GM23338 (cell line): ENCODE results near the gene WEE2. TPM values are rescaled to one million over a fixed set of nuclear protein-coding genes. Genes with fewer than 3 reads are reported as not detected.

Experiments
- ATAC-seq: fragments of 200-7000 bp; cut with Tn5 transposase; 3 replicates; pipeline ENCODE4 v1.9.1; 2020
- DNase-seq: peaks from one replicate; pipeline ENCODE4 v3.0.0-alpha.2; 2015; ENCODE audit warnings: low spot score
- H2AFZ ChIP-seq: fragments of 200-600 bp; sonication (generic); 2 replicates; pipeline ENCODE4 v1.8.0; 2016; ENCODE audit warnings: antibody characterized with exemption, mild to moderate bottlenecking, moderate library complexity
- H3F3A ChIP-seq: fragments of 200-600 bp; sonication (generic); replicated peaks from 2 replicates; pipeline ENCODE4 v1.8.0; 2017; ENCODE audit warnings: antibody characterized with exemption, mixed run types, low read depth
- H3K27ac ChIP-seq: fragments of 200-600 bp; sonication (generic); 2 replicates; pipeline ENCODE4 v1.6.1; 2016; ENCODE audit warnings: low read depth
- H3K27me3 ChIP-seq: fragments of 200-600 bp; sonication (generic); 2 replicates; pipeline ENCODE4 v1.8.0; 2016; ENCODE audit warnings: mild to moderate bottlenecking, mixed run types, moderate library complexity; ENCODE audit not compliant: insufficient read depth
- H3K36me3 ChIP-seq: fragments of 200-600 bp; sonication (generic); 2 replicates; pipeline ENCODE4 v1.8.0; 2016; ENCODE audit warnings: mild to moderate bottlenecking; ENCODE audit not compliant: insufficient read depth
- H3K4me1 ChIP-seq: fragments of 200-600 bp; sonication (generic); 2 replicates; pipeline ENCODE4 v1.8.0; 2016; ENCODE audit warnings: mild to moderate bottlenecking, moderate library complexity; ENCODE audit not compliant: insufficient read depth
- H3K4me2 ChIP-seq: fragments of 200-600 bp; sonication (generic); 2 replicates; pipeline ENCODE4 v1.7.1; 2017; ENCODE audit warnings: mixed run types
- H3K4me3 ChIP-seq: fragments of 200-600 bp; sonication (generic); 2 replicates; pipeline ENCODE4 v1.6.1; 2016; ENCODE audit warnings: mixed run types
- H3K79me2 ChIP-seq: fragments of 200-600 bp; sonication (generic); replicated peaks from 2 replicates; pipeline ENCODE4 v1.8.0; 2017; ENCODE audit warnings: mild to moderate bottlenecking; ENCODE audit not compliant: insufficient read depth
- H3K9me2 ChIP-seq: fragments of 200-600 bp; sonication (generic); 2 replicates; pipeline ENCODE4 v1.8.0; 2017; ENCODE audit not compliant: insufficient read depth
- H4K20me1 ChIP-seq: fragments of 200-600 bp; sonication (generic); replicated peaks from 2 replicates; pipeline ENCODE4 v1.8.0; 2017; ENCODE audit warnings: mild to moderate bottlenecking; ENCODE audit not compliant: insufficient read depth
- H3K27ac Mint-ChIP-seq: 2 replicates; pipeline ENCODE4 v1.8.0; 2020; ENCODE audit warnings: inconsistent platforms, mild to moderate bottlenecking, moderate library complexity, mixed read lengths
- H3K27me3 Mint-ChIP-seq: 3 replicates; pipeline ENCODE4 v1.8.0; 2022; ENCODE audit warnings: low read depth, mild to moderate bottlenecking, moderate library complexity, mixed read lengths, inconsistent platforms; ENCODE audit not compliant: insufficient read depth, poor library complexity
- H3K36me3 Mint-ChIP-seq: 3 replicates; pipeline ENCODE4 v1.8.0; 2021; ENCODE audit warnings: low read depth, mild to moderate bottlenecking, inconsistent platforms, moderate library complexity, mixed read lengths
- H3K4me1 Mint-ChIP-seq: 3 replicates; pipeline ENCODE4 v1.8.0; 2020; ENCODE audit warnings: mild to moderate bottlenecking, inconsistent platforms, mixed read lengths
- H3K4me3 Mint-ChIP-seq: 3 replicates; pipeline ENCODE4 v1.8.0; 2021; ENCODE audit warnings: moderate library complexity, mild to moderate bottlenecking, inconsistent platforms, mixed read lengths
- H3K9me3 Mint-ChIP-seq: 3 replicates; pipeline ENCODE4 v1.8.0; 2020; ENCODE audit warnings: moderate library complexity, mild to moderate bottlenecking, inconsistent platforms, mixed read lengths
- CREB1 ChIP-seq: fragments of 250-450 bp; sonication (Bioruptor Pico); IDR thresholded peaks from 2 replicates; pipeline ENCODE4 v1.5.0; 2020; ENCODE audit warnings: low read depth, mild to moderate bottlenecking, moderate library complexity
- EZH2 ChIP-seq: fragments of 200-600 bp; sonication (generic); IDR thresholded peaks from one replicate; pipeline ENCODE4 v1.8.0; 2017; ENCODE audit warnings: antibody characterized with exemption, mild to moderate bottlenecking, low read depth; ENCODE audit not compliant: unreplicated experiment
- EZH2phosphoT487 ChIP-seq: fragments of 200-600 bp; sonication (generic); IDR thresholded peaks from one replicate; pipeline ENCODE4 v1.8.1; 2018; ENCODE audit warnings: antibody characterized with exemption; ENCODE audit not compliant: unreplicated experiment
- JUNB ChIP-seq: IDR thresholded peaks from one replicate; pipeline ENCODE4 v1.6.1; 2016; ENCODE audit warnings: antibody characterized with exemption; ENCODE audit not compliant: unreplicated experiment
- NANOG ChIP-seq: IDR thresholded peaks from 2 replicates; pipeline ENCODE4 v1.6.1; 2016; ENCODE audit warnings: antibody characterized with exemption, borderline replicate concordance
- POLR2AphosphoS5 ChIP-seq: IDR thresholded peaks from 2 replicates; pipeline ENCODE4 v1.6.1; 2016; ENCODE audit warnings: antibody characterized with exemption, low read depth
- STAT1 ChIP-seq: IDR thresholded peaks from one replicate; pipeline ENCODE4 v1.6.1; 2016; ENCODE audit warnings: antibody characterized with exemption; ENCODE audit not compliant: unreplicated experiment
- ZNF331 ChIP-seq: fragments of 250-450 bp; sonication (Bioruptor Pico); IDR thresholded peaks from 2 replicates; pipeline ENCODE4 v1.5.0; 2020; ENCODE audit warnings: low read depth, mild to moderate bottlenecking, moderate library complexity
- polyA plus RNA-seq: library from polyadenylated mRNA; unstranded; fragments of >200 nt; fragmentation: Nextera tagmentation; extraction: Ambion mirVana; gene quantifications from 2 replicates; pipeline ENCODE4 v1.2.1, GENCODE V29; 2016
- total RNA-seq: library from RNA; depleted of rRNA; stranded (reverse); fragments of >200 nt; shearing (Covaris generic); gene quantifications from 2 replicates; pipeline ENCODE4 v1.2.3, GENCODE V29; 2014
- TF ChIP-seq, protein P1 (sequence below): IDR thresholded peaks from one replicate; pipeline ENCODE4 v1.6.1; 2018; ENCODE audit warnings: antibody characterized with exemption; ENCODE audit not compliant: unreplicated experiment
- TF ChIP-seq, protein P2 (sequence below): fragments of 250-450 bp; sonication (Bioruptor Pico); IDR thresholded peaks from 2 replicates; pipeline ENCODE4 v1.5.0; 2020; ENCODE audit warnings: mild to moderate bottlenecking, moderate library complexity
- TF ChIP-seq, protein P3 (sequence below), 2 experiments: fragments of 200-600 bp in 1 of 2; sonication (generic) in 1 of 2; conservative IDR thresholded peaks; 2 replicates each; pipeline versions ENCODE4 v1.5.1 to v1.6.1; 2016 to 2017; ENCODE audit warnings: antibody characterized with exemption in 2 of 2, low read depth in 2 of 2, mild to moderate bottlenecking in 2 of 2, moderate library complexity in 1 of 2

Gene WEE2
- total and polyA plus RNA-seq, 2 experiments from 2014 or later, result not detected

DNA sequence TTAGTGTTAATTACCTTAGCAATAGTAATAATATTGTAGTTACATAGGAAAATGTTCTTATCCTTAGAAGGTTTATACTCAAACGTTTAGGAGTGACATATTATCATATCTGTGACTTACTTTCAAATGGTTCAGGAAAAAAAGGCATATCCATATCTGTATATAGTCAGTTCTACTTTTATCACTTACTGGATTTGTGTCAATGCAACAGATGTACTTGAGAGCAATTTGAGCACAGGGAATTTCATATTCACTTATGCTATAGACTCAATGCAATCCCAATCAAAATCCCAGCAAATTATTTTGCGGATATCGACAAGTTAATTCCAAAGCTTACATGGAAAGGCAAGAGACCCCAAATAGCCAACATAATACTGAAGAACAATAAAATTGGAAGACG, 16.2 kb upstream of the WEE2 start:
- H4K20me1 ChIP-seq, result peaks cover 11% of the 10 kb centered on the region; the same call in 1 of the 2 replicates
- H3K9me2 ChIP-seq, result no peaks in the 10 kb centered on the region
- DNase-seq, result no peak
- Mint-ChIP-seq H3K36me3 (no peaks in the 10 kb centered on the region), H3K27ac (no peak overlapping the region), H3K4me1 (peaks cover 53% of the 10 kb centered on the region), H3K4me3 (no peak overlapping the region), H3K9me3 (no peaks in the 10 kb centered on the region), H3K27me3 (no peaks in the 10 kb centered on the region)
- H3K4me3 ChIP-seq, result no peak overlapping the region
- ATAC-seq, result no peak
- H3K27ac ChIP-seq, result no peak overlapping the region
- H3K36me3 ChIP-seq, result no peaks in the 10 kb centered on the region
- H3K79me2 ChIP-seq, result peaks cover 77% of the 10 kb centered on the region
- H3K4me1 ChIP-seq, result peaks cover 36% of the 10 kb centered on the region
- no peaks in the 10 kb centered on the region for H3F3A ChIP-seq
- TF ChIP-seq, protein P1, sequence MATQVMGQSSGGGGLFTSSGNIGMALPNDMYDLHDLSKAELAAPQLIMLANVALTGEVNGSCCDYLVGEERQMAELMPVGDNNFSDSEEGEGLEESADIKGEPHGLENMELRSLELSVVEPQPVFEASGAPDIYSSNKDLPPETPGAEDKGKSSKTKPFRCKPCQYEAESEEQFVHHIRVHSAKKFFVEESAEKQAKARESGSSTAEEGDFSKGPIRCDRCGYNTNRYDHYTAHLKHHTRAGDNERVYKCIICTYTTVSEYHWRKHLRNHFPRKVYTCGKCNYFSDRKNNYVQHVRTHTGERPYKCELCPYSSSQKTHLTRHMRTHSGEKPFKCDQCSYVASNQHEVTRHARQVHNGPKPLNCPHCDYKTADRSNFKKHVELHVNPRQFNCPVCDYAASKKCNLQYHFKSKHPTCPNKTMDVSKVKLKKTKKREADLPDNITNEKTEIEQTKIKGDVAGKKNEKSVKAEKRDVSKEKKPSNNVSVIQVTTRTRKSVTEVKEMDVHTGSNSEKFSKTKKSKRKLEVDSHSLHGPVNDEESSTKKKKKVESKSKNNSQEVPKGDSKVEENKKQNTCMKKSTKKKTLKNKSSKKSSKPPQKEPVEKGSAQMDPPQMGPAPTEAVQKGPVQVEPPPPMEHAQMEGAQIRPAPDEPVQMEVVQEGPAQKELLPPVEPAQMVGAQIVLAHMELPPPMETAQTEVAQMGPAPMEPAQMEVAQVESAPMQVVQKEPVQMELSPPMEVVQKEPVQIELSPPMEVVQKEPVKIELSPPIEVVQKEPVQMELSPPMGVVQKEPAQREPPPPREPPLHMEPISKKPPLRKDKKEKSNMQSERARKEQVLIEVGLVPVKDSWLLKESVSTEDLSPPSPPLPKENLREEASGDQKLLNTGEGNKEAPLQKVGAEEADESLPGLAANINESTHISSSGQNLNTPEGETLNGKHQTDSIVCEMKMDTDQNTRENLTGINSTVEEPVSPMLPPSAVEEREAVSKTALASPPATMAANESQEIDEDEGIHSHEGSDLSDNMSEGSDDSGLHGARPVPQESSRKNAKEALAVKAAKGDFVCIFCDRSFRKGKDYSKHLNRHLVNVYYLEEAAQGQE, result no peak
- no peak overlapping the region for H2AFZ ChIP-seq
- 0 out of 2 replicates have a peak overlapping the region, but pooled peaks have one; percentile 11 for H3K4me2 ChIP-seq
- no peaks in the 10 kb centered on the region for H3K27me3 ChIP-seq

DNA sequence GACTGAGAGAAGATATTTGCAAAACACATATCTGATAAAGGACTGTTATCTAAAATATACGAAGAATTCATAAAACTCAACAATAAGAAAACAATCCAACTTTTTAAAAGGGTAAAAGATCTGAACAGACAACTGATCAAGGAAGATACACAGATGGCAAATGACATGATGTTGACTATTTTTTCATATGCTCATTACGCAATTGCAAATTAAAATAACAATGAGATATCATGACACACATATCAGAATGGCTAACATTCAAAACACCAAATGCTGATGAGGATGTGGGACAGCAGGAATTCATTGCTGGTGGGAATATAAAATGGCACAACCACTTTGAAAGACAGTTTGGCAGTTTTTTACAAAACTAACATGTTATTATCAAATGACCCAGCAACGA, 15.1 kb upstream of the WEE2 start:
- Mint-ChIP-seq H3K4me3 (no peak overlapping the region), H3K27ac (no peak overlapping the region), H3K27me3 (no peaks in the 10 kb centered on the region), H3K4me1 (peaks cover 60% of the 10 kb centered on the region), H3K36me3 (no peaks in the 10 kb centered on the region), H3K9me3 (no peaks in the 10 kb centered on the region)
- Histone ChIP-seq H3K4me3 (no peak overlapping the region), H2AFZ (no peak overlapping the region), H3K4me1 (peaks cover 47% of the 10 kb centered on the region), H3K36me3 (no peaks in the 10 kb centered on the region), H3K27ac (no peak overlapping the region), H3K27me3 (no peaks in the 10 kb centered on the region), H3K79me2 (peaks cover 88% of the 10 kb centered on the region), H4K20me1 (0 out of 2 replicates have a peak, but pooled peaks cover 11% of the 10 kb centered on the region), H3K9me2 (no peaks in the 10 kb centered on the region), H3K4me2 (no peak overlapping the region), H3F3A (no peaks in the 10 kb centered on the region)
- ATAC-seq (no peak), DNase-seq (no peak)
- TF ChIP-seq, protein P2, sequence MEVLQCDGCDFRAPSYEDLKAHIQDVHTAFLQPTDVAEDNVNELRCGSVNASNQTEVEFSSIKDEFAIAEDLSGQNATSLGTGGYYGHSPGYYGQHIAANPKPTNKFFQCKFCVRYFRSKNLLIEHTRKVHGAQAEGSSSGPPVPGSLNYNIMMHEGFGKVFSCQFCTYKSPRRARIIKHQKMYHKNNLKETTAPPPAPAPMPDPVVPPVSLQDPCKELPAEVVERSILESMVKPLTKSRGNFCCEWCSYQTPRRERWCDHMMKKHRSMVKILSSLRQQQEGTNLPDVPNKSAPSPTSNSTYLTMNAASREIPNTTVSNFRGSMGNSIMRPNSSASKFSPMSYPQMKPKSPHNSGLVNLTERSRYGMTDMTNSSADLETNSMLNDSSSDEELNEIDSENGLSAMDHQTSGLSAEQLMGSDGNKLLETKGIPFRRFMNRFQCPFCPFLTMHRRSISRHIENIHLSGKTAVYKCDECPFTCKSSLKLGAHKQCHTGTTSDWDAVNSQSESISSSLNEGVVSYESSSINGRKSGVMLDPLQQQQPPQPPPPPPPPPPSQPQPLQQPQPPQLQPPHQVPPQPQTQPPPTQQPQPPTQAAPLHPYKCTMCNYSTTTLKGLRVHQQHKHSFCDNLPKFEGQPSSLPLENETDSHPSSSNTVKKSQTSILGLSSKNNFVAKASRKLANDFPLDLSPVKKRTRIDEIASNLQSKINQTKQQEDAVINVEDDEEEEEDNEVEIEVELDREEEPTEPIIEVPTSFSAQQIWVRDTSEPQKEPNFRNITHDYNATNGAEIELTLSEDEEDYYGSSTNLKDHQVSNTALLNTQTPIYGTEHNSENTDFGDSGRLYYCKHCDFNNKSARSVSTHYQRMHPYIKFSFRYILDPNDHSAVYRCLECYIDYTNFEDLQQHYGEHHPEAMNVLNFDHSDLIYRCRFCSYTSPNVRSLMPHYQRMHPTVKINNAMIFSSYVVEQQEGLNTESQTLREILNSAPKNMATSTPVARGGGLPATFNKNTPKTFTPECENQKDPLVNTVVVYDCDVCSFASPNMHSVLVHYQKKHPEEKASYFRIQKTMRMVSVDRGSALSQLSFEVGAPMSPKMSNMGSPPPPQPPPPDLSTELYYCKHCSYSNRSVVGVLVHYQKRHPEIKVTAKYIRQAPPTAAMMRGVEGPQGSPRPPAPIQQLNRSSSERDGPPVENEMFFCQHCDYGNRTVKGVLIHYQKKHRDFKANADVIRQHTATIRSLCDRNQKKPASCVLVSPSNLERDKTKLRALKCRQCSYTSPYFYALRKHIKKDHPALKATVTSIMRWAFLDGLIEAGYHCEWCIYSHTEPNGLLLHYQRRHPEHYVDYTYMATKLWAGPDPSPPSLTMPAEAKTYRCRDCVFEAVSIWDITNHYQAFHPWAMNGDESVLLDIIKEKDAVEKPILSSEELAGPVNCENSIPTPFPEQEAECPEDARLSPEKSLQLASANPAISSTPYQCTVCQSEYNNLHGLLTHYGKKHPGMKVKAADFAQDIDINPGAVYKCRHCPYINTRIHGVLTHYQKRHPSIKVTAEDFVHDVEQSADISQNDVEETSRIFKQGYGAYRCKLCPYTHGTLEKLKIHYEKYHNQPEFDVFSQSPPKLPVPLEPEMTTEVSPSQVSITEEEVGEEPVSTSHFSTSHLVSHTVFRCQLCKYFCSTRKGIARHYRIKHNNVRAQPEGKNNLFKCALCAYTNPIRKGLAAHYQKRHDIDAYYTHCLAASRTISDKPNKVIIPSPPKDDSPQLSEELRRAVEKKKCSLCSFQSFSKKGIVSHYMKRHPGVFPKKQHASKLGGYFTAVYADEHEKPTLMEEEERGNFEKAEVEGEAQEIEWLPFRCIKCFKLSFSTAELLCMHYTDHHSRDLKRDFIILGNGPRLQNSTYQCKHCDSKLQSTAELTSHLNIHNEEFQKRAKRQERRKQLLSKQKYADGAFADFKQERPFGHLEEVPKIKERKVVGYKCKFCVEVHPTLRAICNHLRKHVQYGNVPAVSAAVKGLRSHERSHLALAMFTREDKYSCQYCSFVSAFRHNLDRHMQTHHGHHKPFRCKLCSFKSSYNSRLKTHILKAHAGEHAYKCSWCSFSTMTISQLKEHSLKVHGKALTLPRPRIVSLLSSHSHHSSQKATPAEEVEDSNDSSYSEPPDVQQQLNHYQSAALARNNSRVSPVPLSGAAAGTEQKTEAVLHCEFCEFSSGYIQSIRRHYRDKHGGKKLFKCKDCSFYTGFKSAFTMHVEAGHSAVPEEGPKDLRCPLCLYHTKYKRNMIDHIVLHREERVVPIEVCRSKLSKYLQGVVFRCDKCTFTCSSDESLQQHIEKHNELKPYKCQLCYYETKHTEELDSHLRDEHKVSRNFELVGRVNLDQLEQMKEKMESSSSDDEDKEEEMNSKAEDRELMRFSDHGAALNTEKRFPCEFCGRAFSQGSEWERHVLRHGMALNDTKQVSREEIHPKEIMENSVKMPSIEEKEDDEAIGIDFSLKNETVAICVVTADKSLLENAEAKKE (CRISPR knock-in tag), result no peak
- TF ChIP-seq STAT1 (no peak), NANOG (no peak), EZH2 (no peak), ZNF331 (CRISPR knock-in tag) (no peak), CREB1 (CRISPR knock-in tag) (no peak), POLR2AphosphoS5 (no peak), EZH2phosphoT487 (no peak), JUNB (no peak)
- TF ChIP-seq, protein P3, sequence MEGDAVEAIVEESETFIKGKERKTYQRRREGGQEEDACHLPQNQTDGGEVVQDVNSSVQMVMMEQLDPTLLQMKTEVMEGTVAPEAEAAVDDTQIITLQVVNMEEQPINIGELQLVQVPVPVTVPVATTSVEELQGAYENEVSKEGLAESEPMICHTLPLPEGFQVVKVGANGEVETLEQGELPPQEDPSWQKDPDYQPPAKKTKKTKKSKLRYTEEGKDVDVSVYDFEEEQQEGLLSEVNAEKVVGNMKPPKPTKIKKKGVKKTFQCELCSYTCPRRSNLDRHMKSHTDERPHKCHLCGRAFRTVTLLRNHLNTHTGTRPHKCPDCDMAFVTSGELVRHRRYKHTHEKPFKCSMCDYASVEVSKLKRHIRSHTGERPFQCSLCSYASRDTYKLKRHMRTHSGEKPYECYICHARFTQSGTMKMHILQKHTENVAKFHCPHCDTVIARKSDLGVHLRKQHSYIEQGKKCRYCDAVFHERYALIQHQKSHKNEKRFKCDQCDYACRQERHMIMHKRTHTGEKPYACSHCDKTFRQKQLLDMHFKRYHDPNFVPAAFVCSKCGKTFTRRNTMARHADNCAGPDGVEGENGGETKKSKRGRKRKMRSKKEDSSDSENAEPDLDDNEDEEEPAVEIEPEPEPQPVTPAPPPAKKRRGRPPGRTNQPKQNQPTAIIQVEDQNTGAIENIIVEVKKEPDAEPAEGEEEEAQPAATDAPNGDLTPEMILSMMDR (conservative IDR thresholded peaks at IDR 0.05; ENCODE audit: low read depth in 2 of 2), result no peak
